K562 (cell line): Measurements from ENCODE around the gene ZMIZ1. TPM values are rescaled to one million over a fixed set of nuclear protein-coding genes. Genes with fewer than 3 reads are reported as not detected.
A peak's percentile ranks its signal among the peaks of the same experiment; 100 is the strongest.

Source experiments
- BRD9 ChIP-seq: fragments of 450-650 bp; IDR thresholded peaks from 2 replicates; pipeline ENCODE4 v1.6.1; 2018; ENCODE audit warnings: low read depth; ENCODE audit not compliant: partially characterized antibody
- DDX20 ChIP-seq: fragments of 450-650 bp; IDR thresholded peaks from 2 replicates; pipeline ENCODE4 v1.6.1; 2016; ENCODE audit warnings: missing genetic modification characterization, low read depth, mild to moderate bottlenecking, missing compliant biosample characterization, moderate library complexity
- HNRNPL ChIP-seq: fragments of 200-400 bp; formaldehyde crosslinking; IDR thresholded peaks from 2 replicates; pipeline ENCODE4 v1.6.1; 2017; ENCODE audit warnings: low read depth, mild to moderate bottlenecking, low read length
- NEUROD1 ChIP-seq: fragments of 150-350 bp; IDR thresholded peaks from 2 replicates; pipeline ENCODE4 v1.6.1; 2014; ENCODE audit warnings: borderline replicate concordance, low read length, low read depth; ENCODE audit not compliant: partially characterized antibody
- NONO ChIP-seq, 2 experiments: fragments of 200-400 bp in 1 of 2; fragments of 450-650 bp in 1 of 2; formaldehyde crosslinking in 1 of 2; IDR thresholded peaks; 2 replicates each; pipeline ENCODE4 v1.6.1; 2017; ENCODE audit warnings: low read depth in 2 of 2, mild to moderate bottlenecking in 2 of 2, moderate library complexity in 2 of 2, low read length in 1 of 2
- PYGO2 ChIP-seq: fragments of 450-650 bp; IDR thresholded peaks from 2 replicates; pipeline ENCODE4 v1.6.1; 2016; ENCODE audit warnings: mild to moderate bottlenecking, missing genetic modification characterization, moderate library complexity, missing compliant biosample characterization
- SMARCE1 ChIP-seq: fragments of 450-650 bp; IDR thresholded peaks from 2 replicates; pipeline ENCODE4 v1.7.1; 2016; ENCODE audit warnings: mild to moderate bottlenecking
- ZBTB1 ChIP-seq: sonication (generic); formaldehyde crosslinking; IDR thresholded peaks from 2 replicates; pipeline ENCODE4 v1.8.1; 2023; ENCODE audit warnings: missing genetic modification reagents, low read depth, mild to moderate bottlenecking, borderline replicate concordance
- ZNF79 ChIP-seq: fragments of 250-450 bp; sonication (Bioruptor Pico); IDR thresholded peaks from 2 replicates; pipeline ENCODE4 v1.4.0; 2020; ENCODE audit warnings: low read depth, mild to moderate bottlenecking, moderate library complexity
- polyA plus RNA-seq, 8 experiments: library from polyadenylated mRNA; depleted of rRNA in 4 of 8; stranded (reverse) in 5 of 8; unstranded in 3 of 8; fragments of >200 nt; fragmentation: Nextera tagmentation in 2 of 8; fragmentation: Illumina TruSeq in 1 of 8; extraction: Ambion mirVana in 2 of 8; extraction: Trizol in 1 of 8; gene quantifications; 2 replicates each; pipeline versions ENCODE4 v1.2.1 to v1.2.3, GENCODE V29; 2011 to 2014; ENCODE audit warnings: inconsistent platforms in 1 of 8, missing spikeins in 1 of 8
- total RNA-seq, 7 experiments: library from RNA; depleted of rRNA in 6 of 7; stranded (reverse); fragments of >200 nt in 6 of 7; fragmentation: Illumina TruSeq in 2 of 7; extraction: Trizol in 2 of 7; gene quantifications; 2 replicates each; pipeline versions ENCODE4 v1.2.1 to v1.2.3, GENCODE V29; 2011 to 2021; ENCODE audit warnings: low replicate concordance in 1 of 7
- TF ChIP-seq, protein P1 (sequence below): fragments of 450-650 bp; formaldehyde crosslinking; IDR thresholded peaks from 2 replicates; pipeline ENCODE4 v1.4.0; 2022; ENCODE audit warnings: mild to moderate bottlenecking, moderate library complexity
- TF ChIP-seq, protein P2 (sequence below): IDR thresholded peaks from 2 replicates; pipeline ENCODE4 v1.6.1; 2011; ENCODE audit warnings: borderline replicate concordance, low read depth, mild to moderate bottlenecking, moderate library complexity, low read length; ENCODE audit not compliant: insufficient read depth, poor library complexity, severe bottlenecking
- TF ChIP-seq, protein P3 (sequence below): fragments of 450-650 bp; IDR thresholded peaks from 2 replicates; pipeline ENCODE4 v1.6.1; 2016; ENCODE audit warnings: low read depth
- TF ChIP-seq, protein P4 (sequence below): fragments of 250-450 bp; sonication (Bioruptor Pico); IDR thresholded peaks from 2 replicates; pipeline ENCODE4 v1.9.0; 2021; ENCODE audit warnings: mild to moderate bottlenecking

The ZMIZ1 gene
- total and polyA plus RNA-seq, 9 of the 15 experiments (the other 6 are each of a cell fraction or from before 2014, with no cell fraction given): 1.0 to 37.3 (median 4.3) TPM

DNA sequence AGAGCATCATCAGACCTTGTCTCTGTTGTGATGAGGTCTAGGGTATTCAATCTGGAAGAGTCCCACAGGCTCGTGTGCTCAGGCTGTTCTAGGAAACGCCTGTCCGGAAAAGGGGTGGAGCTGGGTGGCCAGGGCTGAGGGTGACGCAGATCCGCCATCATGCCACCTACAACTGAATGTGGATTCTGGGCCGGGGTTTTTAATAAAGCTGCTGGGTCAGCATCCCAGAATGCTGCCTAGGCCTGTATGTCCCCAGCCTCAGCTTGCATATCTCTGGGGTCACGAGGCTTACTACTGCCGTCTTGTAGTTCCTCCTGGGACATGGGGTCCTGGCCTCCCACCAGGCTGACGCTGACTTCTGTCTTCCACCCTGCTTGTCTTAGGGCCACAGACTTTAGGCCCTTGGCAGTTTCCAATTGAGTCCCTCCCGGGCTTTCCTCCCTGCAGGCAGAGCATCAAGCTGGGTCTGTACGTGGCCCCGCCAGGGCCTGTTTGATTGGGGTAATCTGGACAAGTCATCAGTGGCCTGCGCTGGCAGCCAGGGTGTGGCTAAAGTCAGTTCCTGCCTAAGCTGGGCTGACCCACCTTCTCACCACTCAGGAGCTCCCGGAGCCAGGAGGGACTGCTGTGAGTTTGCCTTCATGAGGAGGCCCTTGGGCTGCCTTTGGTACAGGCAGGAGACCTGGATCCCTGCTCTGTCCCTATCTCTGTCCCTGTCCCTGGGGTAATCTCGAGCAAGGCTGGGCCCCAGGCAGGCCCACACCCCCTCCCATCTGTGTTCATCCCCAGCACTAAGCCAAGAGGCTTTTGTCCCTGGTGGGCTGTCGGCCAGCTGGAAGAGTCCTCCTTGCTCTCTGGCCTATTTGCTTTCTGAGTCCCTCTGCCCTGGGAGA is 79.9 kb downstream of the ZMIZ1 start (continued):
- no peak for TF ChIP-seq DDX20 (tag)
- TF ChIP-seq, protein P1, sequence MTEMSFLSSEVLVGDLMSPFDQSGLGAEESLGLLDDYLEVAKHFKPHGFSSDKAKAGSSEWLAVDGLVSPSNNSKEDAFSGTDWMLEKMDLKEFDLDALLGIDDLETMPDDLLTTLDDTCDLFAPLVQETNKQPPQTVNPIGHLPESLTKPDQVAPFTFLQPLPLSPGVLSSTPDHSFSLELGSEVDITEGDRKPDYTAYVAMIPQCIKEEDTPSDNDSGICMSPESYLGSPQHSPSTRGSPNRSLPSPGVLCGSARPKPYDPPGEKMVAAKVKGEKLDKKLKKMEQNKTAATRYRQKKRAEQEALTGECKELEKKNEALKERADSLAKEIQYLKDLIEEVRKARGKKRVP (CRISPR knock-in tag): no peak
- TF ChIP-seq, protein P2, sequence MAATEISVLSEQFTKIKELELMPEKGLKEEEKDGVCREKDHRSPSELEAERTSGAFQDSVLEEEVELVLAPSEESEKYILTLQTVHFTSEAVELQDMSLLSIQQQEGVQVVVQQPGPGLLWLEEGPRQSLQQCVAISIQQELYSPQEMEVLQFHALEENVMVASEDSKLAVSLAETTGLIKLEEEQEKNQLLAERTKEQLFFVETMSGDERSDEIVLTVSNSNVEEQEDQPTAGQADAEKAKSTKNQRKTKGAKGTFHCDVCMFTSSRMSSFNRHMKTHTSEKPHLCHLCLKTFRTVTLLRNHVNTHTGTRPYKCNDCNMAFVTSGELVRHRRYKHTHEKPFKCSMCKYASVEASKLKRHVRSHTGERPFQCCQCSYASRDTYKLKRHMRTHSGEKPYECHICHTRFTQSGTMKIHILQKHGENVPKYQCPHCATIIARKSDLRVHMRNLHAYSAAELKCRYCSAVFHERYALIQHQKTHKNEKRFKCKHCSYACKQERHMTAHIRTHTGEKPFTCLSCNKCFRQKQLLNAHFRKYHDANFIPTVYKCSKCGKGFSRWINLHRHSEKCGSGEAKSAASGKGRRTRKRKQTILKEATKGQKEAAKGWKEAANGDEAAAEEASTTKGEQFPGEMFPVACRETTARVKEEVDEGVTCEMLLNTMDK: no peak
- TF ChIP-seq, protein P3, sequence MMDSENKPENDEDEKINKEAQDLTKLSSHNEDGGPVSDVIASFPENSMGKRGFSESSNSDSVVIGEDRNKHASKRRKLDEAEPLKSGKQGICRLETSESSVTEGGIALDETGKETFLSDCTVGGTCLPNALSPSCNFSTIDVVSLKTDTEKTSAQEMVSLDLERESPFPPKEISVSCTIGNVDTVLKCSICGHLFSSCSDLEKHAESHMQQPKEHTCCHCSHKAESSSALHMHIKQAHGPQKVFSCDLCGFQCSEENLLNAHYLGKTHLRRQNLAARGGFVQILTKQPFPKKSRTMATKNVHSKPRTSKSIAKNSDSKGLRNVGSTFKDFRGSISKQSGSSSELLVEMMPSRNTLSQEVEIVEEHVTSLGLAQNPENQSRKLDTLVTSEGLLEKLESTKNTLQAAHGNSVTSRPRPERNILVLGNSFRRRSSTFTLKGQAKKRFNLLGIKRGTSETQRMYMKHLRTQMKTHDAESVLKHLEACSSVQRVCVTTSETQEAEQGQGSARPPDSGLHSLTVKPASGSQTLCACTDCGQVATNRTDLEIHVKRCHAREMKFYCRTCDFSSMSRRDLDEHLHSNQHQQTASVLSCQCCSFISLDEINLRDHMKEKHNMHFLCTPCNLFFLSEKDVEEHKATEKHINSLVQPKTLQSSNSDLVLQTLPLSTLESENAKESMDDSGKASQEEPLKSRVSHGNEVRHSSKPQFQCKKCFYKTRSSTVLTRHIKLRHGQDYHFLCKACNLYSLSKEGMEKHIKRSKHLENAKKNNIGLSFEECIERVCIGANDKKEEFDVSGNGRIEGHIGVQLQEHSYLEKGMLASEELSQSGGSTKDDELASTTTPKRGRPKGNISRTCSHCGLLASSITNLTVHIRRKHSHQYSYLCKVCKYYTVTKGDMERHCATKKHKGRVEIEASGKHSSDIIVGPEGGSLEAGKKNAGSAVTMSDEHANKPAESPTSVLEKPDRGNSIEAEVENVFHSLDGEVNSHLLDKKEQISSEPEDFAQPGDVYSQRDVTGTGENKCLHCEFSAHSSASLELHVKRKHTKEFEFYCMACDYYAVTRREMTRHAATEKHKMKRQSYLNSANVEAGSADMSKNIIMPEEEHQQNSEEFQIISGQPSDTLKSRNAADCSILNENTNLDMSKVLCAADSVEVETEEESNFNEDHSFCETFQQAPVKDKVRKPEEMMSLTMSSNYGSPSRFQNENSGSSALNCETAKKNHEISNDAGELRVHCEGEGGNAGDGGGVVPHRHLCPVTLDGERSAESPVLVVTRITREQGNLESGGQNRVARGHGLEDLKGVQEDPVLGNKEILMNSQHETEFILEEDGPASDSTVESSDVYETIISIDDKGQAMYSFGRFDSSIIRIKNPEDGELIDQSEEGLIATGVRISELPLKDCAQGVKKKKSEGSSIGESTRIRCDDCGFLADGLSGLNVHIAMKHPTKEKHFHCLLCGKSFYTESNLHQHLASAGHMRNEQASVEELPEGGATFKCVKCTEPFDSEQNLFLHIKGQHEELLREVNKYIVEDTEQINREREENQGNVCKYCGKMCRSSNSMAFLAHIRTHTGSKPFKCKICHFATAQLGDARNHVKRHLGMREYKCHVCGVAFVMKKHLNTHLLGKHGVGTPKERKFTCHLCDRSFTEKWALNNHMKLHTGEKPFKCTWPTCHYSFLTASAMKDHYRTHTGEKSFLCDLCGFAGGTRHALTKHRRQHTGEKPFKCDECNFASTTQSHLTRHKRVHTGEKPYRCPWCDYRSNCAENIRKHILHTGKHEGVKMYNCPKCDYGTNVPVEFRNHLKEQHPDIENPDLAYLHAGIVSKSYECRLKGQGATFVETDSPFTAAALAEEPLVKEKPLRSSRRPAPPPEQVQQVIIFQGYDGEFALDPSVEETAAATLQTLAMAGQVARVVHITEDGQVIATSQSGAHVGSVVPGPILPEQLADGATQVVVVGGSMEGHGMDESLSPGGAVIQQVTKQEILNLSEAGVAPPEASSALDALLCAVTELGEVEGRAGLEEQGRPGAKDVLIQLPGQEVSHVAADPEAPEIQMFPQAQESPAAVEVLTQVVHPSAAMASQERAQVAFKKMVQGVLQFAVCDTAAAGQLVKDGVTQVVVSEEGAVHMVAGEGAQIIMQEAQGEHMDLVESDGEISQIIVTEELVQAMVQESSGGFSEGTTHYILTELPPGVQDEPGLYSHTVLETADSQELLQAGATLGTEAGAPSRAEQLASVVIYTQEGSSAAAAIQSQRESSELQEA: no peak
- no peak for TF ChIP-seq ZBTB1 (CRISPR knock-in tag)
- TF ChIP-seq BRD9: peak; percentile 15
- peak; percentile 42; the same call in 1 of the 2 replicates for TF ChIP-seq SMARCE1
- no peak for TF ChIP-seq PYGO2 (tag)
- peak; percentile 33 for TF ChIP-seq NEUROD1
- no peak for TF ChIP-seq ZNF79
- TF ChIP-seq, protein P4, sequence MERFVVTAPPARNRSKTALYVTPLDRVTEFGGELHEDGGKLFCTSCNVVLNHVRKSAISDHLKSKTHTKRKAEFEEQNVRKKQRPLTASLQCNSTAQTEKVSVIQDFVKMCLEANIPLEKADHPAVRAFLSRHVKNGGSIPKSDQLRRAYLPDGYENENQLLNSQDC (CRISPR knock-in tag): no peak
- no peak for TF ChIP-seq HNRNPL
- TF ChIP-seq NONO (IDR thresholded peaks at IDR 0.05; ENCODE audit: low read depth in 2 of 2, low read length in 1 of 2): no peak
